OCI-LY3 (cell line): ENCODE results near the gene SAMD8.

ENCODE experiments used
- H2AFZ ChIP-seq: fragments of 200-600, 300-600 bp; shearing (Covaris generic); 2 replicates; pipeline ENCODE4 v1.6.0; 2014; ENCODE audit warnings: antibody characterized with exemption, low read depth, low read length
- H3K27ac ChIP-seq: fragments of 200-600, 300-600 bp; sonication (generic); 2 replicates; pipeline ENCODE4 v1.5.1; 2014; ENCODE audit warnings: mild to moderate bottlenecking, low read length, moderate library complexity, mixed read lengths
- H3K27me3 ChIP-seq: fragments of 200-600, 300-600 bp; sonication (generic); 2 replicates; pipeline ENCODE4 v1.6.1; 2014; ENCODE audit warnings: low read depth, low read length, mixed read lengths
- H3K36me3 ChIP-seq: fragments of 200-600, 300-600 bp; sonication (generic); replicated peaks from 2 replicates; pipeline ENCODE3; 2014; ENCODE audit warnings: low read depth, low read length, mixed read lengths
- H3K4me1 ChIP-seq: fragments of 300-600, 200-600 bp; sonication (generic); 2 replicates; pipeline ENCODE4 v1.6.1; 2014; ENCODE audit warnings: low read length, mixed read lengths
- H3K4me2 ChIP-seq: fragments of 200-600, 300-600 bp; sonication (generic); 2 replicates; pipeline ENCODE4 v1.6.1; 2014; ENCODE audit warnings: low read length, mixed read lengths
- H3K4me3 ChIP-seq: fragments of 300-600, 200-600 bp; sonication (generic); 2 replicates; pipeline ENCODE4 v1.5.1; 2014; ENCODE audit warnings: antibody characterized with exemption, mild to moderate bottlenecking, low read length, moderate library complexity
- H3K79me2 ChIP-seq: fragments of 300-600, 200-600 bp; shearing (Covaris generic); 2 replicates; pipeline ENCODE4 v1.6.1; 2014; ENCODE audit warnings: mild to moderate bottlenecking, low read length, mixed read lengths
- H3K9ac ChIP-seq: fragments of 300-600, 200-600 bp; shearing (Covaris generic); 2 replicates; pipeline ENCODE4 v1.6.0; 2014; ENCODE audit warnings: mild to moderate bottlenecking, low read length, moderate library complexity
- H3K9me3 ChIP-seq: fragments of 200-600, 300-600 bp; shearing (Covaris generic); 2 replicates; pipeline ENCODE4 v1.6.1; 2014; ENCODE audit warnings: low read length, mixed read lengths; ENCODE audit not compliant: insufficient read depth
- H4K20me1 ChIP-seq: fragments of 200-600, 300-600 bp; sonication (generic); 2 replicates; pipeline ENCODE4 v1.6.1; 2016; ENCODE audit warnings: low read length, mixed read lengths; ENCODE audit not compliant: insufficient read depth
- CTCF ChIP-seq: fragments of 200-600, 300-600 bp; sonication (generic); IDR thresholded peaks from 2 replicates; pipeline ENCODE4 v1.5.1; 2014; ENCODE audit warnings: antibody characterized with exemption, low read length, low read depth
- EZH2phosphoT487 ChIP-seq: fragments of 200-600 bp; shearing (Covaris generic); IDR thresholded peaks from 2 replicates; pipeline ENCODE4 v1.6.1; 2018; ENCODE audit warnings: antibody characterized with exemption, mixed run types, low read depth

The SAMD8 gene

GRCh38 chr10:75097666-75098285 is 13.7 kb upstream of the SAMD8 start:
- no peaks in the 10 kb centered on the region for H4K20me1 ChIP-seq
- no peaks in the 10 kb centered on the region for H3K27me3 ChIP-seq
- H3K36me3 ChIP-seq = no peaks in the 10 kb centered on the region
- no peak overlapping the region for H2AFZ ChIP-seq
- H3K4me3 ChIP-seq = no peak overlapping the region
- H3K4me2 ChIP-seq = no peak overlapping the region
- TF ChIP-seq EZH2phosphoT487 (no peak), CTCF (no peak)
- no peaks in the 10 kb centered on the region for H3K9me3 ChIP-seq
- H3K4me1 ChIP-seq = no peaks in the 10 kb centered on the region
- H3K79me2 ChIP-seq = no peaks in the 10 kb centered on the region
- H3K9ac ChIP-seq = no peak overlapping the region
- no peak overlapping the region for H3K27ac ChIP-seq

- no peak for TF ChIP-seq EZH2phosphoT487
- TF ChIP-seq CTCF = no peak
- Histone ChIP-seq H3K9ac (no peak overlapping the region), H3K79me2 (no peaks in the 10 kb centered on the region), H3K27ac (no peak overlapping the region), H4K20me1 (no peaks in the 10 kb centered on the region), H3K4me3 (no peak overlapping the region), H3K4me2 (no peak overlapping the region), H3K9me3 (no peaks in the 10 kb centered on the region), H2AFZ (no peak overlapping the region), H3K36me3 (no peaks in the 10 kb centered on the region), H3K4me1 (no peaks in the 10 kb centered on the region), H3K27me3 (no peaks in the 10 kb centered on the region)
Measured at GRCh38 chr10:75098902-75099673, 12.4 kb upstream of the SAMD8 start.

- Histone ChIP-seq H3K9ac (no peak overlapping the region), H2AFZ (no peak overlapping the region), H3K27ac (no peak overlapping the region), H3K27me3 (no peaks in the 10 kb centered on the region), H3K36me3 (no peaks in the 10 kb centered on the region), H3K79me2 (no peaks in the 10 kb centered on the region), H3K9me3 (no peaks in the 10 kb centered on the region), H3K4me1 (no peaks in the 10 kb centered on the region), H3K4me2 (peak overlapping the region; percentile 43; the same call in 1 of the 2 replicates), H3K4me3 (no peak overlapping the region), H4K20me1 (no peaks in the 10 kb centered on the region)
- peak; percentile 77 for TF ChIP-seq CTCF
- TF ChIP-seq EZH2phosphoT487 = no peak
Measured at GRCh38 chr10:75099952-75100763, 11.3 kb upstream of the SAMD8 start.

GRCh38 chr10:75100764-75101291 is 10.6 kb upstream of the SAMD8 start:
- H3K4me2 ChIP-seq = no peak overlapping the region
- no peak overlapping the region for H3K9ac ChIP-seq
- no peaks in the 10 kb centered on the region for H3K4me1 ChIP-seq
- H3K27me3 ChIP-seq = no peaks in the 10 kb centered on the region
- no peaks in the 10 kb centered on the region for H3K79me2 ChIP-seq
- H4K20me1 ChIP-seq = no peaks in the 10 kb centered on the region
- H3K9me3 ChIP-seq = no peaks in the 10 kb centered on the region
- H3K4me3 ChIP-seq = no peak overlapping the region
- no peak overlapping the region for H3K27ac ChIP-seq
- TF ChIP-seq EZH2phosphoT487 (no peak), CTCF (no peak)
- no peaks in the 10 kb centered on the region for H3K36me3 ChIP-seq
- no peak overlapping the region for H2AFZ ChIP-seq
